HCT116 (cell line): ENCODE data around the gene IL36A. TPM values are rescaled to one million over a fixed set of nuclear protein-coding genes. Genes with fewer than 3 reads are reported as not detected.

Experiments used
- ATAC-seq: fragments of 200-7000 bp; cut with Tn5 transposase; 2 replicates; pipeline ENCODE4 v1.9.1; 2020; ENCODE audit warnings: mild to moderate bottlenecking, moderate library complexity
- BruUV-seq: library from RNA; stranded (reverse); fragments of 400-500 nt; replicated peaks from 2 replicates; lab custom pipeline; 2021; lab: Mats Ljungman, UMichigan
- CTCF ChIA-PET: fragments of 300-600 bp; sonication (Branson Sonifier 250); formaldehyde crosslinking; loops from one replicate; lab custom pipeline; 2021; ENCODE audit warnings: antibody characterized with exemption; lab: Charles Lee
- POLR2A ChIA-PET: fragments of 300-600, 350-600 bp; sonication (Branson Sonifier 250); formaldehyde crosslinking; loops from one replicate; lab custom pipeline; 2021; ENCODE audit warnings: antibody characterized with exemption; lab: Charles Lee
- RAD21 ChIA-PET, 2 experiments: fragments of 300-600 bp; sonication (Branson Sonifier 250); formaldehyde crosslinking; loops; one replicate each; lab custom pipeline; 2023; ENCODE audit warnings: low total read pairs in 2 of 2; ENCODE audit not compliant: uncharacterized antibody in 2 of 2, unreplicated experiment in 2 of 2, low non-redundant PET in 1 of 2; lab: Charles Lee
- DNase-seq: peaks from one replicate; pipeline ENCODE4 v3.0.0-alpha.2; 2010; ENCODE audit warnings: low read depth, low spot score
- H2AFZ ChIP-seq: fragments of 200-600 bp; shearing (Covaris generic), sonication (generic); 2 replicates; pipeline ENCODE4 v1.6.1; 2017; ENCODE audit warnings: low read depth, mixed run types, mixed read lengths, antibody characterized with exemption, low read length; ENCODE audit not compliant: poor library complexity, severe bottlenecking
- H3K27ac ChIP-seq: 2 replicates; pipeline ENCODE4 v1.5.1; 2012; ENCODE audit warnings: low read depth, low read length
- H3K27me3 ChIP-seq: fragments of 200-600 bp; sonication (generic); 2 replicates; pipeline ENCODE4 v1.6.1; 2016; ENCODE audit warnings: mixed run types, low read length, mixed read lengths; ENCODE audit not compliant: insufficient read depth
- H3K36me3 ChIP-seq, 2 experiments: fragments of 200-500 bp in 1 of 2; fragments of 200-600 bp in 1 of 2; sonication (Bioruptor generic) in 1 of 2; sonication (generic) in 1 of 2; 2 replicates each; pipeline versions ENCODE4 v1.5.1 to v1.6.1; 2014 to 2016; ENCODE audit warnings: low read length in 2 of 2, inconsistent platforms in 1 of 2, mixed read lengths in 1 of 2, mixed run types in 1 of 2; ENCODE audit not compliant: insufficient read depth in 2 of 2, control insufficient read depth in 1 of 2
- H3K4me1 ChIP-seq, 2 experiments: fragments of 200-600 bp in 1 of 2; sonication (generic) in 1 of 2; 2 replicates each; pipeline versions ENCODE4 v1.5.1 to v1.6.1; 2012 to 2017; ENCODE audit warnings: low read length in 2 of 2, inconsistent platforms in 1 of 2, mild to moderate bottlenecking in 1 of 2, mixed read lengths in 1 of 2, mixed run types in 1 of 2, moderate library complexity in 1 of 2; ENCODE audit not compliant: insufficient read depth in 2 of 2, control insufficient read depth in 1 of 2
- H3K4me2 ChIP-seq: fragments of 200-600 bp; sonication (generic); 2 replicates; pipeline ENCODE4 v1.6.1; 2017; ENCODE audit warnings: mixed run types, low read length, mixed read lengths
- H3K4me3 ChIP-seq, 2 experiments: fragments of 200-600 bp in 1 of 2; sonication (generic) in 1 of 2; replicated peaks in 1 of 2; 2 replicates each; pipeline ENCODE4 v1.5.1; 2011 to 2016; ENCODE audit warnings: low read length in 2 of 2, control low read depth in 1 of 2, low read depth in 1 of 2, mild to moderate bottlenecking in 1 of 2, mixed read lengths in 1 of 2, mixed run types in 1 of 2
- H3K79me2 ChIP-seq: fragments of 200-600 bp; sonication (generic); 2 replicates; pipeline ENCODE4 v1.6.1; 2017; ENCODE audit warnings: mild to moderate bottlenecking, mixed run types, low read length, moderate library complexity, mixed read lengths; ENCODE audit not compliant: insufficient read depth
- H3K9ac ChIP-seq: fragments of 200-600 bp; sonication (generic); 2 replicates; pipeline ENCODE4 v1.6.1; 2016; ENCODE audit warnings: low read length, mixed read lengths
- H3K9me2 ChIP-seq: fragments of 200-600 bp; sonication (generic), shearing (Covaris generic); 2 replicates; pipeline ENCODE4 v1.6.1; 2017; ENCODE audit warnings: mixed run types, mild to moderate bottlenecking, moderate library complexity; ENCODE audit not compliant: insufficient read depth
- H3K9me3 ChIP-seq, 2 experiments: fragments of 200-500 bp in 1 of 2; fragments of 200-600 bp in 1 of 2; sonication (Bioruptor generic) in 1 of 2; sonication (generic) in 1 of 2; 2 replicates each; pipeline ENCODE4 v1.6.1; 2014 to 2017; ENCODE audit warnings: low read length in 2 of 2, mixed read lengths in 2 of 2, inconsistent platforms in 1 of 2, low read depth in 1 of 2, mild to moderate bottlenecking in 1 of 2, mixed run types in 1 of 2, moderate library complexity in 1 of 2; ENCODE audit not compliant: control insufficient read depth in 1 of 2, insufficient read depth in 1 of 2
- H4K20me1 ChIP-seq: fragments of 200-600 bp; sonication (generic), shearing (Covaris generic); 2 replicates; pipeline ENCODE4 v1.6.1; 2017; ENCODE audit warnings: mixed run types, mild to moderate bottlenecking, moderate library complexity; ENCODE audit not compliant: insufficient read depth
- ATF3 ChIP-seq: IDR thresholded peaks from 2 replicates; pipeline ENCODE4 v1.6.1; 2012
- CBX3 ChIP-seq: IDR thresholded peaks from 2 replicates; pipeline ENCODE4 v1.6.1; 2012; ENCODE audit warnings: low read depth
- CEBPB ChIP-seq: IDR thresholded peaks from 2 replicates; pipeline ENCODE4 v1.6.1; 2012; ENCODE audit warnings: low read depth
- CTCF ChIP-seq, 3 experiments: fragments of 200-600 bp in 1 of 3; sonication (generic) in 1 of 3; IDR thresholded peaks in 2 of 3; conservative IDR thresholded peaks in 1 of 3; 2 replicates each; pipeline ENCODE4 v1.5.1; 2012 to 2017; ENCODE audit warnings: low read depth in 2 of 3, low read length in 2 of 3, antibody characterized with exemption in 1 of 3, borderline replicate concordance in 1 of 3, control low read depth in 1 of 3, mild to moderate bottlenecking in 1 of 3, mixed read lengths in 1 of 3, mixed run types in 1 of 3, moderate library complexity in 1 of 3; ENCODE audit not compliant: insufficient read depth in 1 of 3
- EGR1 ChIP-seq: IDR thresholded peaks from 2 replicates; pipeline ENCODE4 v1.6.1; 2012; ENCODE audit warnings: low read depth
- ELF1 ChIP-seq: IDR thresholded peaks from 2 replicates; pipeline ENCODE4 v1.6.1; 2012; ENCODE audit warnings: low read depth, borderline replicate concordance
- EZH2phosphoT487 ChIP-seq: fragments of 200-600 bp; IDR thresholded peaks from 2 replicates; pipeline ENCODE4 v1.6.1; 2018; ENCODE audit warnings: antibody characterized with exemption, borderline replicate concordance
- MAX ChIP-seq: IDR thresholded peaks from 2 replicates; pipeline ENCODE4 v1.6.1; 2012
- POLR2A ChIP-seq: IDR thresholded peaks from 2 replicates; pipeline ENCODE4 v1.7.0; 2011; ENCODE audit warnings: borderline replicate concordance; ENCODE audit not compliant: insufficient read depth, insufficient read length; ENCODE audit errors: extremely low read depth
- POLR2AphosphoS5 ChIP-seq: IDR thresholded peaks from 2 replicates; pipeline ENCODE4 v1.6.1; 2011; ENCODE audit warnings: mild to moderate bottlenecking, low read depth, low read length, moderate library complexity
- RAD21 ChIP-seq: IDR thresholded peaks from 2 replicates; pipeline ENCODE4 v1.6.1; 2012; ENCODE audit warnings: low read depth, mild to moderate bottlenecking
- SP1 ChIP-seq: IDR thresholded peaks from 2 replicates; pipeline ENCODE4 v1.6.1; 2012; ENCODE audit warnings: low read depth
- SRF ChIP-seq: IDR thresholded peaks from 2 replicates; pipeline ENCODE4 v1.6.1; 2012; ENCODE audit warnings: low read depth
- TCF7L2 ChIP-seq: IDR thresholded peaks from 2 replicates; pipeline ENCODE4 v1.7.0; 2011; ENCODE audit warnings: borderline replicate concordance, inconsistent platforms; ENCODE audit not compliant: insufficient read depth, insufficient read length; ENCODE audit errors: extremely low read depth
- YY1 ChIP-seq: IDR thresholded peaks from 2 replicates; pipeline ENCODE4 v1.6.1; 2011; ENCODE audit warnings: low read length, low read depth, moderate library complexity, mild to moderate bottlenecking; ENCODE audit not compliant: insufficient replicate concordance; ENCODE audit errors: extremely low read depth
- ZBTB33 ChIP-seq: IDR thresholded peaks from 2 replicates; pipeline ENCODE4 v1.6.1; 2011; ENCODE audit warnings: mild to moderate bottlenecking, low read length, moderate library complexity; ENCODE audit not compliant: insufficient replicate concordance; ENCODE audit errors: extremely low read depth
- ZFX ChIP-seq: fragments of 450-650 bp; IDR thresholded peaks from 2 replicates; pipeline ENCODE4 v1.6.1; 2017
- intact Hi-C: fragments of 100-400 bp; cut with micrococcal nuclease; formaldehyde crosslinking; loops from 2 replicates; pipeline ENCODE4 v1.10.0; 2022
- total RNA-seq: library from RNA; stranded (reverse); gene quantifications from one replicate; pipeline ENCODE4 v1.2.1, GENCODE V29; 2021; ENCODE audit not compliant: unreplicated experiment

IL36A gene
- total RNA-seq, 1 experiment from 2014 or later = not detected

GRCh38 chr2:112996635-112997034 is 8.6 kb upstream of the IL36A start:
- TF ChIP-seq SRF = no peak
- Histone ChIP-seq H3K4me3 (no peak overlapping the region), H3K9ac (no peak overlapping the region), H3K27ac (no peak overlapping the region), H3K4me1 (no peaks in the 10 kb centered on the region), H3K9me3 (peaks cover 15 to 24% of the 10 kb centered on the region in 2 experiments; a peak in 3 of 4 replicates), H2AFZ (no peak overlapping the region), H3K4me2 (no peak overlapping the region), H3K27me3 (no peaks in the 10 kb centered on the region), H3K79me2 (no peaks in the 10 kb centered on the region), H4K20me1 (no peaks in the 10 kb centered on the region), H3K9me2 (no peaks in the 10 kb centered on the region; the same call in 1 of the 2 replicates), H3K36me3 (no peaks in the 10 kb centered on the region)
- ChIA-PET RAD21 (no interaction called here), CTCF (no interaction called here), POLR2A (no interaction called here)
- ATAC-seq (no peak), DNase-seq (no peak)
- intact Hi-C loops = no loop called here
- no TSS peak for BruUV-seq

- no peak for ATAC-seq
- DNase-seq = no peak
- no peak for TF ChIP-seq CEBPB
- no peak for TF ChIP-seq EZH2phosphoT487
- no peak for TF ChIP-seq RAD21
- TF ChIP-seq SRF = no peak
- TF ChIP-seq ATF3 = no peak
- TF ChIP-seq SP1 = no peak
- TF ChIP-seq CBX3 = no peak
- TF ChIP-seq POLR2A = no peak
- no peak for TF ChIP-seq POLR2AphosphoS5
- no peak for TF ChIP-seq TCF7L2
- no peak for TF ChIP-seq YY1
- no peak for TF ChIP-seq ELF1
- TF ChIP-seq EGR1 = no peak
- TF ChIP-seq MAX = no peak
- no peak for TF ChIP-seq ZFX
- TF ChIP-seq CTCF (IDR thresholded peaks at IDR 0.05 in 2 of 3, conservative IDR thresholded peaks at IDR 0.05 in 1 of 3; ENCODE audit: borderline replicate concordance in 1 of 3, insufficient read depth in 1 of 3, low read depth in 2 of 3, low read length in 2 of 3) = no peak
- no peak for TF ChIP-seq ZBTB33
- Histone ChIP-seq H3K9ac (no peak overlapping the region), H3K4me1 (no peaks in the 10 kb centered on the region), H3K79me2 (no peaks in the 10 kb centered on the region), H3K4me2 (no peak overlapping the region), H3K27me3 (no peaks in the 10 kb centered on the region), H3K9me3 (peaks cover 15 to 25% of the 10 kb centered on the region in 2 experiments; a peak in 3 of 4 replicates), H3K27ac (no peak overlapping the region), H4K20me1 (no peaks in the 10 kb centered on the region), H3K4me3 (no peak overlapping the region), H3K9me2 (no peaks in the 10 kb centered on the region), H3K36me3 (no peaks in the 10 kb centered on the region), H2AFZ (no peak overlapping the region)
- ChIA-PET POLR2A (no interaction called here), CTCF (no interaction called here), RAD21 (no interaction called here)
- BruUV-seq = no TSS peak
- intact Hi-C loops = no loop called here
These were observed 8.1 kb upstream of the IL36A start for GRCh38 chr2:112997151-112997550.
